GM12801 (cell line): ENCODE results near the gene CWF19L2.

Source experiments
- TF ChIP-seq, protein P1 (sequence below): IDR thresholded peaks from one replicate; pipeline ENCODE4 v1.5.1; 2011; ENCODE audit warnings: control low read depth; ENCODE audit not compliant: insufficient read length; ENCODE audit errors: extremely low read depth

Gene CWF19L2

DNA sequence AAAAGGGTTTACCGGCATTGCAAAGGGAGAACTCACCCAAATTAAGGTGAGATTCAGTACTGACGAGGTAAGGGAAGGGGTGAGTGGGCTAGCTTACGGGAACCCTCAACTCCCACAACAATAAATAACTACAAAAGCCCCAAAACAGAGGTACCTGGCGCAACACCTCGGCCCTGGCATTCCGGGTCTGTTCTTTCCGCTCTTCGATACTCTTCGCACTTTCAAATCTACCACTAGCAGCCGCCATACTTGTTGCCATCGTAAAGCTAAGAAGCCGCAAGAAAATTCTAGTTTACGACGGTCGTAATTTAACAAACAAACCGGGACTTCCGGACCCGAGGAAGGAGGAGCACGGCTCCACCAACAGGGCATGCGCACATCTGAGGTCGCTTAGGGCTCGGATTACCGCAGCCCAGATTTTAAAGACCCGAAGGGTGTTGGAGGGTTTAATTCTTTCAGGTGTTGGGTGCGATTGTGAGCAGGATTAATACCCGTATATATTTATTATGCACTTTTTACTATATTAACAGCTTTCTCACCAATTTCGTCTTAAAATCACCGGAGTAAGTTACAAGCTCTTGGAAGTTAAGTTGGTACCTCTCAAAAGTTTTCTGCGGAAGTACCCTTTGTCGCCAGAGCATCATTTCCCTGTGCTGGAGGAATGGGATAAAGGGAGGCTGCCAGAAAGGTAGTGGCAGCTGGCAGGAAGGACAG lies at the start of gene CWF19L2:
Gene CWF19L2, minus strand, starts transcription at position 268 of the 714 bp plus-strand sequence. Its CDS starts 9 bp downstream, at position 259.
- TF ChIP-seq, protein P1, sequence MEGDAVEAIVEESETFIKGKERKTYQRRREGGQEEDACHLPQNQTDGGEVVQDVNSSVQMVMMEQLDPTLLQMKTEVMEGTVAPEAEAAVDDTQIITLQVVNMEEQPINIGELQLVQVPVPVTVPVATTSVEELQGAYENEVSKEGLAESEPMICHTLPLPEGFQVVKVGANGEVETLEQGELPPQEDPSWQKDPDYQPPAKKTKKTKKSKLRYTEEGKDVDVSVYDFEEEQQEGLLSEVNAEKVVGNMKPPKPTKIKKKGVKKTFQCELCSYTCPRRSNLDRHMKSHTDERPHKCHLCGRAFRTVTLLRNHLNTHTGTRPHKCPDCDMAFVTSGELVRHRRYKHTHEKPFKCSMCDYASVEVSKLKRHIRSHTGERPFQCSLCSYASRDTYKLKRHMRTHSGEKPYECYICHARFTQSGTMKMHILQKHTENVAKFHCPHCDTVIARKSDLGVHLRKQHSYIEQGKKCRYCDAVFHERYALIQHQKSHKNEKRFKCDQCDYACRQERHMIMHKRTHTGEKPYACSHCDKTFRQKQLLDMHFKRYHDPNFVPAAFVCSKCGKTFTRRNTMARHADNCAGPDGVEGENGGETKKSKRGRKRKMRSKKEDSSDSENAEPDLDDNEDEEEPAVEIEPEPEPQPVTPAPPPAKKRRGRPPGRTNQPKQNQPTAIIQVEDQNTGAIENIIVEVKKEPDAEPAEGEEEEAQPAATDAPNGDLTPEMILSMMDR: no peak

DNA sequence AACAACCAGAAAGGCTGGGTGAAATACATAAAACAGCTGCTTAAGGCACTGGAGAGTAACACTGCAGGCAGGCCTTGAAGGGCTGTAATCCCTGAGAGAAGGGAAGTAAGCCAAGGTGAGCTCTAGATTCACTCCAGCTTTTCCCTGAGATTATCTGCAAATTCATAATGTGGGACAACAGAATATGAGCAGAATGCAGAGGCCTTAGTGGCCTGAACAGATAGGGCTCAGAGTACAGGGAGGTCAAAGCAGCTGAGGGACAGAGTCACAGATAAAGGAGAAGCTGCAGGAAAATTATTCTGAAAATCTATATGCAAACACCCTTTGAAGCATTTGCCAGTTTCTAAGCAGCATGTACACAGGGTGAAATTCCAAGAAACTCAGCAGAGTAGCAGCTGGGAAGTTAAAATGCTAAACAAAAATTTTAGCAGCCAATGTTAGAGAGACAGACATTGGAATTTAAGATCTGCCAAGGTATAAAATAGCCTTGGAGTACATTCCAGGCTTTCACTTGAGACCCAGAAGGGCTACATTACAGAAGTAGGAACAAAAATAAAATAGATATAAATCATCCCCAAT lies 48.1 kb upstream of the CWF19L2 start:
- TF ChIP-seq, protein P1: no peak

DNA sequence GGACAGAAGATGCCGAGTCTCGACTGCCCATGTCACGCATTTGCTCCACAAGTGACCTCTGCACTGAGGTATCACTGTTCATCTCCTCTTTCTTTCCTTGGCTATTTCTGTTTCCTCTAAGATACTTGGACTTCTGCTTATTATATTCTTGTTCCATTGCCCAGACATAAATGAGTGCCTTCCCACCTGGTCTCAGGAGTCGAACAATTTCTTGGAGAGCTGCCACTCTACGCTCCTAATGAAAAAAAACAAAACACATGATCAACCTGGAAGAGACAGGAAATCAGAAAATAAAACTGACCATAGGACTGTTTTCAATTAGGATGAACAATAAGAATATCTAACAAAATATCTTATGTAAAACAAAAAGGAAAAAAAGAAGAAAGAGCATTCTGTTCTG lies 47.4 kb upstream of the CWF19L2 start:
- TF ChIP-seq, protein P1: no peak

DNA sequence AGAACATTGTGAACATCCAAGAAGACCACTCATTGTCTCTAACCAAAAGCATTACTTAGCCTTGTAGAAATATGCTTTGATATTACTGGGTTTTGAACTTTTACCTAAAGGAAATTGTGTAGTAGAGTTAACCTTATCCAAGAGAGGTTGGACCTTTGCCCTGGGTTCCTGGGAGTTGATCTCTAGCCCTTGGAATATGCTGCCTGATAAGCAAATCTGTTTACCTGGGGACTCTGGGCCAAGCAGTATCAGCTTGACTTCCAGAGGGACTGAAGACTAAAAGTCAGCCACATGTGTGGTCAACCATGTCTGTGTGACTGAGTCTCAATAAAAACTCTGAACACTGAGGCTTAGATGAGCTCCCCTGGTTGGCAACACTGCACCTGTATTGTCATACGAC lies 44.1 kb upstream of the CWF19L2 start:
- TF ChIP-seq, protein P1: no peak

DNA sequence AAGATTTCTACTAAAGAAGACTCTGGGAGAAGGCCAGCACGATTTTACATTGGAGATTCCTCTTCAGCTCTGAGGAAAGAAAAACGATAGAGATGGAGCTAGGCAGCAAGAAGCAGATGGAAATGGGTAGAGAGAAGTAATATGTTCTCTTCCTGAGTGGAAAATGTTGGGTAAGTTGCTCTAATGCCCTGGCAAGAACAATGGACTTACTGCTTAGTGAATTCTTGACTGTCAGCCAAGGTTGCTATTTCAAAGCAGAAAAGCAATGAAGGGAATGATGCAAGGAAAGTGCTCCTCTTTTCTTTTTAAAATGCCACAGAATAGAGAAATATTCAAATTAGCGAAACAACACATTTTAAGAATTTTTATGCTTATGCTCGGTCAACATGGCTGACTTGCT lies 38.4 kb upstream of the CWF19L2 start:
- TF ChIP-seq, protein P1: no peak

DNA sequence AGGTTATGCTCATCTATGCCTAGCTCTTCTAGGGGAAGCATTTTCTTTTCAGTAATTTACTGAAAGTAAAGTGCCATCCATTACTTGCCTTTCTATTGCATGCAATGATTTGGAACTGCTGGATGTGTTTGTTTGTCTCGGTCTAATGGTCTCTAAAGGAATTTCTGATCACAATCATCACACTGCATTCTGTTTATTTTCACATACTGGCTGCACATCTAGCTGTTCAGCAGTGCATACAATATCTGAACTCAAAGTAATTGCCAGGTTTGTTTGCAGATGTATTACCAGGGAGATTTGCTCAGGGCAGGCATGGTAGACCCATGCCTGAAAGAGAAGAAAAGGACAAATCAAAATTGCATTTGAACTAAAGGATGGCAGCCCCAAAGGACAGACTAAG lies 36.4 kb upstream of the CWF19L2 start:
- TF ChIP-seq, protein P1: no peak

DNA sequence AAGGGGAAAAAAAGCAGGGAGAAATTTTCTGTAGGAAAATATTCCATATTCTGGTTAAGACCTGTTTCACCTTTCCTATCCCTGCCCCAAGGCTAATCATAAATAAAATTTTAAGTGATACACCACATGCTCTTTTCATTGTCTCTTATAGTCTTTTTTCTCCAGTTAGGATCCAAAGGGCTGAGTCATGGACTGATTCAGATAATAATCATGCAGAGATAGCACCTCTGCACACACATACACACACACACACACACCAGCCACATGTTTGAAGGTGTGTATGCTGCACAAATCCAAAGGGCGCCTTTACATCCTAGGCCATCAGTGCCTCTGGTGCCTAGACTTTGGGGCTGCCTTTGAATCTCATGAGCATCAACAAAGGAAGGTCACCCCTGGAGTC lies 35.5 kb upstream of the CWF19L2 start:
- TF ChIP-seq, protein P1: no peak
